Activated CD8-positive, alpha-beta T cell treated with anti-CD3 and anti-CD28 coated beads for 36 hours (primary cell): Measurements from ENCODE around the gene PLCG1. TPM values are rescaled to one million over a fixed set of nuclear protein-coding genes. Genes with fewer than 3 reads are reported as not detected.

Experiments
- ATAC-seq: fragments of 200-7000 bp; cut with Tn5 transposase; one replicate; pipeline ENCODE4 v1.10.0; 2021; ENCODE audit warnings: mild to moderate bottlenecking, moderate library complexity
- CTCF ChIA-PET: fragments of 350-600 bp; sonication (Branson Sonifier 250); formaldehyde crosslinking; loops from one replicate; lab custom pipeline; 2021; ENCODE audit warnings: antibody characterized with exemption; lab: Charles Lee
- POLR2A ChIA-PET: fragments of 350-600 bp; sonication (Branson Sonifier 250); formaldehyde crosslinking; loops from one replicate; lab custom pipeline; 2021; ENCODE audit warnings: antibody characterized with exemption; lab: Charles Lee
- DNase-seq: peaks from one replicate; pipeline ENCODE4 v3.0.0-alpha.2; 2020
- H3K27ac Mint-ChIP-seq: one replicate; pipeline ENCODE4 v1.8.0; 2021; ENCODE audit warnings: mild to moderate bottlenecking, mixed read lengths
- H3K27me3 Mint-ChIP-seq: one replicate; pipeline ENCODE4 v1.8.0; 2021; ENCODE audit warnings: mixed read lengths
- H3K36me3 Mint-ChIP-seq: one replicate; pipeline ENCODE4 v1.8.0; 2021; ENCODE audit warnings: low read depth, mixed read lengths
- H3K4me1 Mint-ChIP-seq: one replicate; pipeline ENCODE4 v1.8.0; 2021; ENCODE audit warnings: low read depth, mixed read lengths
- H3K4me3 Mint-ChIP-seq: one replicate; pipeline ENCODE4 v1.8.0; 2021; ENCODE audit warnings: mild to moderate bottlenecking, moderate library complexity, mixed read lengths
- H3K9me3 Mint-ChIP-seq: one replicate; pipeline ENCODE4 v1.8.0; 2021; ENCODE audit warnings: mixed read lengths
- CTCF ChIP-seq: fragments of 200-600 bp; IDR thresholded peaks from one replicate; pipeline ENCODE4 v1.8.0; 2022; ENCODE audit warnings: antibody characterized with exemption, mild to moderate bottlenecking
- intact Hi-C: fragments of 100-400 bp; cut with micrococcal nuclease; formaldehyde crosslinking; loops from one replicate; pipeline ENCODE4 v1.10.0; 2022
- microRNA-seq: library from miRNA; unstranded; fragments of <30 nt; microRNA quantifications from one replicate; pipeline ENCODE4 v1.2.0, GENCODE V29; 2022; ENCODE audit warnings: borderline microRNAs expressed, borderline replicate concordance
- total RNA-seq, 2 experiments: library from RNA; stranded (reverse); gene quantifications; one replicate each; pipeline ENCODE4 v1.2.3, GENCODE V29; 2021

Gene PLCG1
- total RNA-seq, 2 experiments from 2014 or later, result 259 to 260 TPM

GRCh38 chr20:41225091-41225490 is 87.7 kb downstream of the PLCG1 start:
- Mint-ChIP-seq H3K27me3 (no peaks in the 10 kb centered on the region), H3K4me1 (peaks cover 16% of the 10 kb centered on the region), H3K4me3 (no peak overlapping the region), H3K36me3 (no peaks in the 10 kb centered on the region), H3K9me3 (no peaks in the 10 kb centered on the region), H3K27ac (no peak overlapping the region)
- intact Hi-C loops, result loop anchor here (10.0 kb wide), 1 partner anchor 50 kb away; no protein-coding TSS in a partner anchor
- ATAC-seq (no peak), DNase-seq (no peak)
- no peak for TF ChIP-seq CTCF
- CTCF ChIA-PET, result interaction anchor here (1.0 to 2.9 kb wide), 6 partner anchors 8 to 257 kb away, joined by 3 to 14 read pairs (median 8); partner anchors contain the start of gene LPIN3
- POLR2A ChIA-PET, result interaction anchor here (1.1 kb wide), 1 partner anchor 75 kb away, joined by 3 read pairs; no protein-coding TSS in a partner anchor

- Mint-ChIP-seq H3K27ac (no peak overlapping the region), H3K36me3 (no peaks in the 10 kb centered on the region), H3K9me3 (no peaks in the 10 kb centered on the region), H3K27me3 (no peaks in the 10 kb centered on the region), H3K4me3 (no peak overlapping the region), H3K4me1 (peaks cover 20% of the 10 kb centered on the region)
- POLR2A ChIA-PET, result no interaction called here
- DNase-seq (no peak), ATAC-seq (no peak)
- CTCF ChIA-PET, result interaction anchor here (1.1 kb wide), 1 partner anchor 92 kb away, joined by 4 read pairs; no protein-coding TSS in a partner anchor
- TF ChIP-seq CTCF, result no peak
- intact Hi-C loops, result loop anchor here (10.0 kb wide), 1 partner anchor 52 kb away; no protein-coding TSS in a partner anchor
These were observed 89.1 kb downstream of the PLCG1 start for GRCh38 chr20:41226426-41226825.

Small RNAs within 50 kb of the gene (microRNA-seq; reads per million reads assigned to microRNA genes)
- gene MIR6871, result 0.91 reads per million

Other genes starting within 250 kb of the PLCG1 start
- 10 to 100 TPM; 81.0 to 81.1 TPM for gene TOP1, start 108.7 kb upstream of the PLCG1 start, total RNA-seq
- gene ZHX3, start 180.2 kb downstream of the PLCG1 start, total RNA-seq, result 10 to 100 TPM; 14.1 to 14.2 TPM
- under 1 TPM; 0.86 to 0.87 TPM for gene LPIN3, start 203.3 kb downstream of the PLCG1 start, total RNA-seq
- not detected for gene EMILIN3, start 229.3 kb downstream of the PLCG1 start, total RNA-seq